Osteoblast (primary cell): Measurements from ENCODE around the gene RGS21. TPM values are rescaled to one million over a fixed set of nuclear protein-coding genes. Genes with fewer than 3 reads are reported as not detected.

ENCODE experiments used
- DNase-seq: peaks from one replicate; pipeline ENCODE4 v3.0.0; 2011; ENCODE audit warnings: low spot score, mixed read lengths; ENCODE audit not compliant: insufficient read length; ENCODE audit errors: missing footprints
- H2AFZ ChIP-seq: 2 replicates; pipeline ENCODE4 v1.6.0; 2011; ENCODE audit warnings: mild to moderate bottlenecking, low read length
- H3K27ac ChIP-seq: 2 replicates; pipeline ENCODE4 v1.5.1; 2011; ENCODE audit warnings: mild to moderate bottlenecking, low read depth, low read length, moderate library complexity
- H3K27me3 ChIP-seq: 2 replicates; pipeline ENCODE4 v1.6.0; 2012; ENCODE audit warnings: mild to moderate bottlenecking, control low read depth, inconsistent platforms, low read length, moderate library complexity; ENCODE audit not compliant: insufficient read depth
- H3K36me3 ChIP-seq: 2 replicates; pipeline ENCODE4 v1.5.1; 2011; ENCODE audit warnings: mild to moderate bottlenecking, low read length, control low read depth, moderate library complexity; ENCODE audit not compliant: insufficient read depth
- H3K4me1 ChIP-seq: 2 replicates; pipeline ENCODE4 v1.5.1; 2011; ENCODE audit warnings: mild to moderate bottlenecking, low read length, control low read depth, moderate library complexity; ENCODE audit not compliant: insufficient read depth
- H3K4me2 ChIP-seq: 2 replicates; pipeline ENCODE4 v1.6.0; 2011; ENCODE audit warnings: mild to moderate bottlenecking, low read length; ENCODE audit not compliant: insufficient read depth
- H3K4me3 ChIP-seq: fragments of 200-600 bp; sonication (generic); 3 replicates; pipeline ENCODE4 v1.5.1; 2012; ENCODE audit warnings: mild to moderate bottlenecking, low read length, inconsistent platforms; ENCODE audit not compliant: insufficient read depth
- H3K79me2 ChIP-seq: 2 replicates; pipeline ENCODE4 v1.6.0; 2012; ENCODE audit warnings: mild to moderate bottlenecking, low read length, control low read depth, inconsistent platforms; ENCODE audit not compliant: insufficient read depth
- H3K9me3 ChIP-seq: 2 replicates; pipeline ENCODE4 v1.5.1; 2011; ENCODE audit warnings: low read depth, low read length, control low read depth
- H4K20me1 ChIP-seq: 2 replicates; pipeline ENCODE4 v1.6.0; 2012; ENCODE audit warnings: mild to moderate bottlenecking, low read length, control low read depth; ENCODE audit not compliant: insufficient read depth
- CTCF ChIP-seq: IDR thresholded peaks from 2 replicates; pipeline ENCODE4 v1.5.1; 2011; ENCODE audit warnings: mild to moderate bottlenecking, low read depth, low read length, moderate library complexity; ENCODE audit errors: extremely low read depth
- total RNA-seq: library from RNA; depleted of rRNA; stranded (reverse); fragments of >200 nt; gene quantifications from 2 replicates; pipeline ENCODE4 v1.2.3, GENCODE V29; 2012

Gene RGS21
- total RNA-seq, 1 donor = not detected

GRCh38 chr1:192395895-192396294 lies 79.1 kb downstream of the RGS21 start:
- Histone ChIP-seq H3K9me3 (no peaks in the 10 kb centered on the region), H3K27ac (no peak overlapping the region), H3K4me3 (no peak overlapping the region), H3K79me2 (no peaks in the 10 kb centered on the region), H2AFZ (no peak overlapping the region), H4K20me1 (no peaks in the 10 kb centered on the region), H3K36me3 (no peaks in the 10 kb centered on the region), H3K4me2 (no peak overlapping the region), H3K27me3 (no peaks in the 10 kb centered on the region), H3K4me1 (no peaks in the 10 kb centered on the region)
- TF ChIP-seq CTCF = no peak
- DNase-seq = no peak

GRCh38 chr1:192399161-192399560 lies 82.4 kb downstream of the RGS21 start:
- Histone ChIP-seq H2AFZ (peak overlapping the region; percentile 58), H3K27ac (no peak overlapping the region), H4K20me1 (no peaks in the 10 kb centered on the region), H3K27me3 (no peaks in the 10 kb centered on the region), H3K36me3 (no peaks in the 10 kb centered on the region), H3K4me2 (no peak overlapping the region), H3K4me1 (peaks cover 9% of the 10 kb centered on the region), H3K79me2 (no peaks in the 10 kb centered on the region), H3K4me3 (no peak overlapping the region), H3K9me3 (no peaks in the 10 kb centered on the region)
- no peak for DNase-seq
- no peak for TF ChIP-seq CTCF

GRCh38 chr1:192401825-192402224 lies 85.0 kb downstream of the RGS21 start:
- DNase-seq = no peak
- Histone ChIP-seq H3K9me3 (no peaks in the 10 kb centered on the region), H3K27ac (peak overlapping the region; percentile 22), H3K36me3 (no peaks in the 10 kb centered on the region), H3K79me2 (no peaks in the 10 kb centered on the region), H2AFZ (peak overlapping the region; percentile 80), H3K4me2 (peak overlapping the region; percentile 32), H3K4me1 (peaks cover 9% of the 10 kb centered on the region), H4K20me1 (no peaks in the 10 kb centered on the region), H3K4me3 (peak overlapping the region; percentile 26), H3K27me3 (no peaks in the 10 kb centered on the region)
- no peak for TF ChIP-seq CTCF

GRCh38 chr1:192402571-192402970 lies 85.8 kb downstream of the RGS21 start:
- Histone ChIP-seq H2AFZ (no peak overlapping the region), H3K79me2 (no peaks in the 10 kb centered on the region), H3K27ac (no peak overlapping the region), H4K20me1 (no peaks in the 10 kb centered on the region), H3K36me3 (no peaks in the 10 kb centered on the region), H3K27me3 (no peaks in the 10 kb centered on the region), H3K4me2 (no peak overlapping the region), H3K4me1 (peaks cover 9% of the 10 kb centered on the region), H3K4me3 (no peak overlapping the region), H3K9me3 (no peaks in the 10 kb centered on the region)
- DNase-seq = no peak
- TF ChIP-seq CTCF = no peak
